Subcutaneous abdominal adipose tissue (tissue), 5 donors: ENCODE measurements around the gene DCHS2.

Experiments
- H3K27ac ChIP-seq: one replicate; pipeline ENCODE4 v1.7.0; 2013; ENCODE audit warnings: low read depth, mild to moderate bottlenecking, inconsistent platforms, low read length, moderate library complexity
- H3K27me3 ChIP-seq, 5 donors: one replicate each; pipeline ENCODE4 v1.7.0; 2013; ENCODE audit warnings: low read length in 5 of 5, inconsistent platforms in 1 of 5; ENCODE audit not compliant: control insufficient read depth in 5 of 5, insufficient read depth in 4 of 5
- H3K36me3 ChIP-seq, 5 donors: one replicate each; pipeline ENCODE4 v1.7.0; 2013; ENCODE audit warnings: low read length in 5 of 5; ENCODE audit not compliant: control insufficient read depth in 5 of 5, insufficient read depth in 5 of 5
- H3K4me1 ChIP-seq, 5 donors: one replicate each; pipeline ENCODE4 v1.7.0; 2013; ENCODE audit warnings: low read length in 5 of 5, mild to moderate bottlenecking in 3 of 5, moderate library complexity in 1 of 5; ENCODE audit not compliant: control insufficient read depth in 5 of 5, insufficient read depth in 5 of 5
- H3K4me3 ChIP-seq, 5 donors: one replicate each; pipeline ENCODE4 v1.7.0; 2013; ENCODE audit warnings: low read length in 5 of 5, low read depth in 1 of 5
- H3K9ac ChIP-seq, 5 donors: one replicate each; pipeline ENCODE4 v1.7.0; 2013; ENCODE audit warnings: low read length in 5 of 5, mild to moderate bottlenecking in 4 of 5, moderate library complexity in 3 of 5
- H3K9me3 ChIP-seq, 5 donors: one replicate each; pipeline ENCODE4 v1.7.0; 2013; ENCODE audit warnings: low read length in 5 of 5; ENCODE audit not compliant: control insufficient read depth in 5 of 5
- donor health status: healthy.
- donor health status: healthy.
- donor health status: healthy.
- donor health status: healthy.
- donor health status: healthy.

The DCHS2 gene

DNA sequence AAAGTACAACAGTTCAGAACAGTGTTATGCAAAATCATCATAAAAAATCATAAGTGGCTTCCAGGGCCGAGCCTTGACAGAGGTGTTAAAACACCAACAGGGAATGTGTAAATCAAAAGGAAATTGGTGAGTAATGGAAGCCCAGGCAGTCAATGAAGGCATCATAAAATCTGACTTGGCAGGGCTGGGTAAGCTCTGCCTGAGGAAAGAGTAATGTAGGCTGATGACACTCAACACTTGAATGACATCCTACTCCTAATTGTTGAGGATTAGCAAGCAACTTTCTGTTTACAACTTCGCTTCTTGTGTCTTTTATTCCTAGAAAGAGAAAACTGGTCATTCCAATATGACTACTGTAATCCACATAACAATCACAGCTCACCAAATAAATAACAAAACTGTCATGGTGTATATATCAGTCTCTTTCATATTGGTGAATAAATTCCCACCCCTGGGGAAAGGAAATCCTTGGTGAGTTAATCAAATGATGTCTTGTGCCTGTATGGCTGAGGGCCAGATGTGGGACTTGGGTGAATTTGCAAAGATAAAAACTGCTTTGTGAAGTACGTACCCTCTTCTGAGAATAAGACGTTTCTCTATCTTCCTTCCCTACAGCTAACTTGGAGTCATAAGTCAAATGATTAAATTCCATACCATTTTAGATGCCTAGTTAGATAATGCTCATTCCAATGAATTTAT, 196.8 kb downstream of the DCHS2 start:
- peaks cover 0 to 4% (median 0%) of the 10 kb centered on the region in 5 donors for H3K9me3 ChIP-seq
- no peak overlapping the region for H3K4me3 ChIP-seq
- H3K9ac ChIP-seq: no peak overlapping the region
- H3K4me1 ChIP-seq: no peaks in the 10 kb centered on the region
- no peaks in the 10 kb centered on the region for H3K36me3 ChIP-seq
- no peaks in the 10 kb centered on the region for H3K27me3 ChIP-seq
- H3K27ac ChIP-seq: no peak overlapping the region

DNA sequence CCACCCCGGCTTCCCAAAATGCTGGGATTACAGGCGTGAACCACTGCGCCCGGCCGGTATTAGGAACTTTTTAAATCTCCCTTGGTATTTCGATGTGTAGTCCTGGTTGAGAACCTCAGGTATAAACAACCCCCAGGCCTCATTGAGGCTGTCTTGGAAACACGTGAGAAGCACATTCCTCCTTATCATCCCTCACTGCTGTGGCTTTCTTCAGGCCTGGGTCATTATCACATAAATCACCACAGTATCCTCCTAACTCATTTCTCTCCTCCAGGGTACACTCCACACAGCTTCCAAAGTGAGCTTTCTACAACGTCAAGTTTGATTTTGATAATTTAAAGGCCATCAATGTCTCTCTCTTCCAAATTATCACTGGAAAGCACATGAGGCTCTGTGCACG, 198.2 kb downstream of the DCHS2 start:
- Histone ChIP-seq H3K4me3 (no peak overlapping the region), H3K9me3 (peaks cover 0 to 4% (median 0%) of the 10 kb centered on the region in 5 donors), H3K36me3 (no peaks in the 10 kb centered on the region), H3K27me3 (no peaks in the 10 kb centered on the region), H3K27ac (no peak overlapping the region), H3K4me1 (no peaks in the 10 kb centered on the region), H3K9ac (no peak overlapping the region)

DNA sequence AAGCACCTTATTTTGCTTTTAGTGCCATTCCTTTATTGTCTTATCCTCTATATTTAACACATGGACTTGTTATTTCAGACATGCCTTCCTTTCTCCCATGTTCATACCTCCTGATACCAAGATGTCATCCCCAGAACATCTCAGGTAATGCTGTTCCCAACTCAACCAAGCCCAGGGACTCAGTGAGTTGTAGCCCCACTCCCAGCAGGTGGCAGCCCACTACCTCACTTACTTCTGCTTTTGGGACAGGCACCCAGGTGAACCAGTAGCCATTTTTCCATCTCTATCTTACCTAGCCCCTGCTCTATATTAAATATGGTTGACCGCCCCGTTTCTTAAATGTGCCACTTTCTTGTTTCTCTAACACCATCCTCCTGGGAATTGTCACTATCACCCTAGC, 199.0 kb downstream of the DCHS2 start:
- Histone ChIP-seq H3K4me3 (no peak overlapping the region), H3K36me3 (no peaks in the 10 kb centered on the region), H3K9me3 (peaks cover 0 to 4% (median 0%) of the 10 kb centered on the region in 5 donors), H3K27ac (no peak overlapping the region), H3K9ac (no peak overlapping the region), H3K4me1 (no peaks in the 10 kb centered on the region), H3K27me3 (no peaks in the 10 kb centered on the region)

DNA sequence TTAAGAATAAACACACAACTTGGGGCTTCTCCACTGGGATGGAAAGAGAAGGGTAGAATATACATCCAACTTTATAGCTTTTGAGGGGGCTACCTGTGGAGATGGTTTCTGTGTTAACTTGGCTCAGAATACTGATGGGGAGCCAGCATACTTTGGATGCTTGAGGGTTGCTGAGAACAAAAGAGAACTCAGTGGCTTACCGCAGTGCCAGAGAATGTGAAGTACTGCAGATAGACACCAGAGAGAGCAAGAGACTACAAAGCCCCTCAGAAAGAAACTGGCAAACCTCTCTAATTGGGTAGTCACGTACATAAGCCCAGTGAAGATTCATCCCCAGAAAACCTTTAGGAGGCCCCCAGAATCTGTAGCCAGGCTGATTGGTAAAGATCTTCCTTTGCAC, 214.4 kb downstream of the DCHS2 start:
- Histone ChIP-seq H3K4me3 (no peak overlapping the region), H3K36me3 (no peaks in the 10 kb centered on the region), H3K9ac (no peak overlapping the region), H3K27me3 (no peaks in the 10 kb centered on the region), H3K4me1 (no peaks in the 10 kb centered on the region), H3K27ac (no peak overlapping the region), H3K9me3 (no peaks in the 10 kb centered on the region)

DNA sequence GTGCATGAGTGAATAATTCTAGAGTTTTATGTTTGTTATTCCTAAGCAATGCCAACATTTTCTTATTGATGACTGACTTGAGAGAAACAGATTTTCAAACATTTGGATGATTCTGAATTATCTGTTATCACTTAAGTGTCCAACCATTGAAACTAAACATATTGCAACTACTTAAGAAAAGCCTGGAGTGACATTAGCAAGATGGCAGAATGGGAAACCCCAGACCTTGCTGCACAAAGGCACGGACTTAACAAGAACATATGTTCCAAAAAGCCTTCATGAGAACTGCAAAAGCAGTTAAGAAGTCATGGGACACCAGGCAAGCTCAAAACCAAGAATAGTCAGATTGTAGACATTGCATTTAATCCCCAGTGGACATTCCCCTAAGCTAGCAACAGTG, 215.1 kb downstream of the DCHS2 start:
- no peaks in the 10 kb centered on the region for H3K36me3 ChIP-seq
- no peaks in the 10 kb centered on the region for H3K4me1 ChIP-seq
- no peak overlapping the region for H3K4me3 ChIP-seq
- H3K9ac ChIP-seq: no peak overlapping the region
- H3K27me3 ChIP-seq: no peaks in the 10 kb centered on the region
- no peak overlapping the region for H3K27ac ChIP-seq
- H3K9me3 ChIP-seq: no peaks in the 10 kb centered on the region

DNA sequence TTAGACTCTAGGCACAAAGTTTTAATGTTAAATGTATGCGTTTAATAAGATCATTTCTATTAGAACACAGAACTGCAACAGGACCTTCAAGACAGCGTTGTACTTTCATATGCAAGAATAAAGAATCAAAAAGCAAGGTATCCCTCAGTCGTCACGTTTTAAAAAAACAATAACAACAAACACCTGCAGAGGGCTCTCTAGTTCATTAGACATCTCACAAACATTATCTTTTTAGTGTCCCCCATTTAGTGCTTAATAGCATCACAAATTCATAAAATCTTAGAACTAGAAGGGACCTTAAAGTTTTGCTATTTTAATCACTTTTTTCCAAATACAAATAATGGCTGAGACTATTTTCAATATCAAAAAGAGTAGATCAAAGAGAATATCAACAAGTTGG, 236.6 kb downstream of the DCHS2 start:
- H3K9ac ChIP-seq: no peak overlapping the region
- H3K4me1 ChIP-seq: no peaks in the 10 kb centered on the region
- no peaks in the 10 kb centered on the region for H3K36me3 ChIP-seq
- no peaks in the 10 kb centered on the region for H3K9me3 ChIP-seq
- H3K27me3 ChIP-seq: no peaks in the 10 kb centered on the region
- H3K27ac ChIP-seq: no peak overlapping the region
- no peak overlapping the region for H3K4me3 ChIP-seq

DNA sequence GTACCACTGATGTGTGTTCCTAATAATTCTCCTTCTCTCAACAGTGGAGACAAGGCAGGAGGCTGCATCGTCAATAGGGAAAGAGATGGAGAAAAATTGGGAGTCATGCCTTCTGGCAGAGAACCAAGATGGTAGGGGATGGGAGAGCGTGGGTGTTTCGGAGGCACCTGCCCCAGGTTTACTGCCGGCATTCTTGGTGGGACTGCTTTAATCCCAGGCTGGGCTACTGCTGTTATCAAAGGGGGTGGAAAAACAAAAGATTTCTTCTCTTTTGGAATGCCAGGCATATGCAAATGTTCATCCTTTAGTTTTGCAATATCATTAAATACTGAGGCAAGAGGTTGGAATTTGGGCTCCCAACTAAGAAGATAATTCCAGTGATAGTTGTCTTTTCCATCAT, 257.0 kb downstream of the DCHS2 start:
- Histone ChIP-seq H3K27ac (no peak overlapping the region), H3K9me3 (no peaks in the 10 kb centered on the region), H3K4me1 (no peaks in the 10 kb centered on the region), H3K27me3 (no peaks in the 10 kb centered on the region), H3K4me3 (no peak overlapping the region), H3K9ac (no peak overlapping the region), H3K36me3 (no peaks in the 10 kb centered on the region)

DNA sequence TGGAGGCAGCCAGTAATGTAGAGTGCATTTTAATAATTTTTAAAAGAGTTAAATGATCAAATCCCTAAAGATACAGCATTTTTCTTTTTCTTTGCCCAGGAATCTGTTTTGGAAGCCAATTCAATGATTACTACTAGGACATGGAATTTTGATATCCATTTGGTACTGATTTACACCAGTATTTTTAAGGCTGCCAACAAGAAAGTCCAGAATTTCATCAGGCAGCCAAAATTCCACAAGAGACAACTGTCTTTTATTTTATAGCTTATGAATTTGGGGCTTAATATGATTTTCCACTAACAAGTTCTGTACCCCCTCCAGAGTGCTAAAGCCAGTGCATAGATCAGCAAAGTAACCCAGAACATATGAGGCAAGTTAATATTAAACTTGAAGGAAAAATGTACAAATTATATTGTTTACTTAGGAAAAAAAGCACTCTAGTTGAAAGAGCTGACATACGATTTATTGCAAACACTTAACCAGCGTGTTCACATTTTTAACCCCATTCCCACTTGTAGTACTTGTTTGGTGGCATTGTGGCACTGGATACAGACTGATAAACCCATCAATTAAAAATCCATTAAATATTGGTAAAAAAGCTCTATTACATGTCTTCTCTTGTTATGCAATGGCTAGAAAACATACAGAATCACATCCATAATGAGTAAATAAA, 259.7 kb downstream of the DCHS2 start:
- H3K27ac ChIP-seq: no peak overlapping the region
- H3K36me3 ChIP-seq: no peaks in the 10 kb centered on the region
- H3K27me3 ChIP-seq: no peaks in the 10 kb centered on the region
- no peak overlapping the region for H3K4me3 ChIP-seq
- no peaks in the 10 kb centered on the region for H3K9me3 ChIP-seq
- no peak overlapping the region for H3K9ac ChIP-seq
- H3K4me1 ChIP-seq: no peaks in the 10 kb centered on the region

DNA sequence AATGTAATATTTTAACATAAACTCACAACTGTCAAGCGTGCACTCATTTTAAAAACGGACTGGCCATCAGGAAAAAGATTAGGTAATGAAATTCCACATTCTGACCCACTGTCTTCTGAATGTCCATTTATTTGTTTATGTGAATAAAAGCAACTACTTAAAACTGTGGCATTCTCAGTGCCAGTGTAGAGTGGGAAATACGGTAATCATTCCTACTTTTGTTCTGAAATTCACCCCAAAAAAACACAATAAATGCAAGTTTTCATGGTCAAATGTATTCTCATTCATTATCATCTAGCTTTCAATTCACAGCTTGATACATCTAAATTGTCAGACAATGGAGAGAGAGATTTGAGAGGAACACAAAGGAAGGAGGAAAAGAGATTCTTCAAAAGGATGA, 260.9 kb downstream of the DCHS2 start:
- Histone ChIP-seq H3K9me3 (no peaks in the 10 kb centered on the region), H3K27ac (no peak overlapping the region), H3K9ac (no peak overlapping the region), H3K27me3 (no peaks in the 10 kb centered on the region), H3K4me1 (no peaks in the 10 kb centered on the region), H3K36me3 (no peaks in the 10 kb centered on the region), H3K4me3 (no peak overlapping the region)

DNA sequence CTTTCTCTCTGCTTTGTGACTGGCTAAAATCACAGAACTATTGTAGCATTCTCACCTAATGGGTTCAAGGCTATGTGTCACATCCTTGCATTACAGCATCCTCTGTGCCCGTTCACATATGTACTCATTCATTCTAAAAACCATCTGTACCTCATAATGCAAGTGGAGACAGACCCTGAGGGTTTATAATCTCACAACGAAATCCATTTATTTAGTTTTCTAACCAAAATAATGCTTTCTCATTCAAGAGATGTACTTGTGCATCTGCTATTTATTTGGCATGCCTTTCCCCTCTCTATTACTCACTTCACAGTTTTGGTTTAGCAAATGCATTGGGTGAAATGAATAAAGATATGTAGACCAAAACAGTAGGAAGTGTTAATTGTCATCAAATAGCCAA, 261.5 kb downstream of the DCHS2 start:
- H3K9ac ChIP-seq: no peak overlapping the region
- no peaks in the 10 kb centered on the region for H3K9me3 ChIP-seq
- no peaks in the 10 kb centered on the region for H3K4me1 ChIP-seq
- no peak overlapping the region for H3K27ac ChIP-seq
- H3K36me3 ChIP-seq: no peaks in the 10 kb centered on the region
- H3K4me3 ChIP-seq: no peak overlapping the region
- no peaks in the 10 kb centered on the region for H3K27me3 ChIP-seq
